HCT116 (cell line): ENCODE results near the gene KRT15. TPM values are rescaled to one million over a fixed set of nuclear protein-coding genes. Genes with fewer than 3 reads are reported as not detected.

Experiments used
- ATAC-seq: fragments of 200-7000 bp; cut with Tn5 transposase; 2 replicates; pipeline ENCODE4 v1.9.1; 2020; ENCODE audit warnings: mild to moderate bottlenecking, moderate library complexity
- BruUV-seq: library from RNA; stranded (reverse); fragments of 400-500 nt; replicated peaks from 2 replicates; lab custom pipeline; 2021; lab: Mats Ljungman, UMichigan
- CTCF ChIA-PET: fragments of 300-600 bp; sonication (Branson Sonifier 250); formaldehyde crosslinking; loops from one replicate; lab custom pipeline; 2021; ENCODE audit warnings: antibody characterized with exemption; lab: Charles Lee
- POLR2A ChIA-PET: fragments of 300-600, 350-600 bp; sonication (Branson Sonifier 250); formaldehyde crosslinking; loops from one replicate; lab custom pipeline; 2021; ENCODE audit warnings: antibody characterized with exemption; lab: Charles Lee
- RAD21 ChIA-PET, 2 experiments: fragments of 300-600 bp; sonication (Branson Sonifier 250); formaldehyde crosslinking; loops; one replicate each; lab custom pipeline; 2023; ENCODE audit warnings: low total read pairs in 2 of 2; ENCODE audit not compliant: uncharacterized antibody in 2 of 2, unreplicated experiment in 2 of 2, low non-redundant PET in 1 of 2; lab: Charles Lee
- DNase-seq: peaks from one replicate; pipeline ENCODE4 v3.0.0-alpha.2; 2010; ENCODE audit warnings: low read depth, low spot score
- H2AFZ ChIP-seq: fragments of 200-600 bp; shearing (Covaris generic), sonication (generic); 2 replicates; pipeline ENCODE4 v1.6.1; 2017; ENCODE audit warnings: low read depth, mixed run types, mixed read lengths, antibody characterized with exemption, low read length; ENCODE audit not compliant: poor library complexity, severe bottlenecking
- H3K27ac ChIP-seq: 2 replicates; pipeline ENCODE4 v1.5.1; 2012; ENCODE audit warnings: low read depth, low read length
- H3K27me3 ChIP-seq: fragments of 200-600 bp; sonication (generic); 2 replicates; pipeline ENCODE4 v1.6.1; 2016; ENCODE audit warnings: mixed run types, low read length, mixed read lengths; ENCODE audit not compliant: insufficient read depth
- H3K36me3 ChIP-seq, 2 experiments: fragments of 200-500 bp in 1 of 2; fragments of 200-600 bp in 1 of 2; sonication (Bioruptor generic) in 1 of 2; sonication (generic) in 1 of 2; 2 replicates each; pipeline versions ENCODE4 v1.5.1 to v1.6.1; 2014 to 2016; ENCODE audit warnings: low read length in 2 of 2, inconsistent platforms in 1 of 2, mixed read lengths in 1 of 2, mixed run types in 1 of 2; ENCODE audit not compliant: insufficient read depth in 2 of 2, control insufficient read depth in 1 of 2
- H3K4me1 ChIP-seq, 2 experiments: fragments of 200-600 bp in 1 of 2; sonication (generic) in 1 of 2; 2 replicates each; pipeline versions ENCODE4 v1.5.1 to v1.6.1; 2012 to 2017; ENCODE audit warnings: low read length in 2 of 2, inconsistent platforms in 1 of 2, mild to moderate bottlenecking in 1 of 2, mixed read lengths in 1 of 2, mixed run types in 1 of 2, moderate library complexity in 1 of 2; ENCODE audit not compliant: insufficient read depth in 2 of 2, control insufficient read depth in 1 of 2
- H3K4me2 ChIP-seq: fragments of 200-600 bp; sonication (generic); 2 replicates; pipeline ENCODE4 v1.6.1; 2017; ENCODE audit warnings: mixed run types, low read length, mixed read lengths
- H3K4me3 ChIP-seq, 2 experiments: fragments of 200-600 bp in 1 of 2; sonication (generic) in 1 of 2; replicated peaks in 1 of 2; 2 replicates each; pipeline ENCODE4 v1.5.1; 2011 to 2016; ENCODE audit warnings: low read length in 2 of 2, control low read depth in 1 of 2, low read depth in 1 of 2, mild to moderate bottlenecking in 1 of 2, mixed read lengths in 1 of 2, mixed run types in 1 of 2
- H3K79me2 ChIP-seq: fragments of 200-600 bp; sonication (generic); 2 replicates; pipeline ENCODE4 v1.6.1; 2017; ENCODE audit warnings: mild to moderate bottlenecking, mixed run types, low read length, moderate library complexity, mixed read lengths; ENCODE audit not compliant: insufficient read depth
- H3K9ac ChIP-seq: fragments of 200-600 bp; sonication (generic); 2 replicates; pipeline ENCODE4 v1.6.1; 2016; ENCODE audit warnings: low read length, mixed read lengths
- H3K9me2 ChIP-seq: fragments of 200-600 bp; sonication (generic), shearing (Covaris generic); 2 replicates; pipeline ENCODE4 v1.6.1; 2017; ENCODE audit warnings: mixed run types, mild to moderate bottlenecking, moderate library complexity; ENCODE audit not compliant: insufficient read depth
- H3K9me3 ChIP-seq, 2 experiments: fragments of 200-500 bp in 1 of 2; fragments of 200-600 bp in 1 of 2; sonication (Bioruptor generic) in 1 of 2; sonication (generic) in 1 of 2; 2 replicates each; pipeline ENCODE4 v1.6.1; 2014 to 2017; ENCODE audit warnings: low read length in 2 of 2, mixed read lengths in 2 of 2, inconsistent platforms in 1 of 2, low read depth in 1 of 2, mild to moderate bottlenecking in 1 of 2, mixed run types in 1 of 2, moderate library complexity in 1 of 2; ENCODE audit not compliant: control insufficient read depth in 1 of 2, insufficient read depth in 1 of 2
- H4K20me1 ChIP-seq: fragments of 200-600 bp; sonication (generic), shearing (Covaris generic); 2 replicates; pipeline ENCODE4 v1.6.1; 2017; ENCODE audit warnings: mixed run types, mild to moderate bottlenecking, moderate library complexity; ENCODE audit not compliant: insufficient read depth
- CEBPB ChIP-seq: IDR thresholded peaks from 2 replicates; pipeline ENCODE4 v1.6.1; 2012; ENCODE audit warnings: low read depth
- EGR1 ChIP-seq: IDR thresholded peaks from 2 replicates; pipeline ENCODE4 v1.6.1; 2012; ENCODE audit warnings: low read depth
- FOSL1 ChIP-seq: IDR thresholded peaks from 2 replicates; pipeline ENCODE4 v1.6.1; 2012; ENCODE audit warnings: low read depth
- JUND ChIP-seq: IDR thresholded peaks from 2 replicates; pipeline ENCODE4 v1.6.1; 2012
- POLR2A ChIP-seq: IDR thresholded peaks from 2 replicates; pipeline ENCODE4 v1.7.0; 2011; ENCODE audit warnings: borderline replicate concordance; ENCODE audit not compliant: insufficient read depth, insufficient read length; ENCODE audit errors: extremely low read depth
- POLR2AphosphoS5 ChIP-seq: IDR thresholded peaks from 2 replicates; pipeline ENCODE4 v1.6.1; 2011; ENCODE audit warnings: mild to moderate bottlenecking, low read depth, low read length, moderate library complexity
- RAD21 ChIP-seq: IDR thresholded peaks from 2 replicates; pipeline ENCODE4 v1.6.1; 2012; ENCODE audit warnings: low read depth, mild to moderate bottlenecking
- REST ChIP-seq: IDR thresholded peaks from 2 replicates; pipeline ENCODE4 v1.6.1; 2012; ENCODE audit warnings: low read depth
- SIN3A ChIP-seq: IDR thresholded peaks from 2 replicates; pipeline ENCODE4 v1.6.1; 2012; ENCODE audit warnings: low read depth
- SRF ChIP-seq: IDR thresholded peaks from 2 replicates; pipeline ENCODE4 v1.6.1; 2012; ENCODE audit warnings: low read depth
- ZFX ChIP-seq: fragments of 450-650 bp; IDR thresholded peaks from 2 replicates; pipeline ENCODE4 v1.6.1; 2017
- intact Hi-C: fragments of 100-400 bp; cut with micrococcal nuclease; formaldehyde crosslinking; loops from 2 replicates; pipeline ENCODE4 v1.10.0; 2022
- total RNA-seq: library from RNA; stranded (reverse); gene quantifications from one replicate; pipeline ENCODE4 v1.2.1, GENCODE V29; 2021; ENCODE audit not compliant: unreplicated experiment
- TF ChIP-seq, protein P1 (sequence below): IDR thresholded peaks from 2 replicates; pipeline ENCODE4 v1.6.1; 2012
- TF ChIP-seq, protein P2 (sequence below), 3 experiments: fragments of 200-600 bp in 1 of 3; sonication (generic) in 1 of 3; IDR thresholded peaks in 2 of 3; conservative IDR thresholded peaks in 1 of 3; 2 replicates each; pipeline ENCODE4 v1.5.1; 2012 to 2017; ENCODE audit warnings: low read depth in 2 of 3, low read length in 2 of 3, antibody characterized with exemption in 1 of 3, borderline replicate concordance in 1 of 3, control low read depth in 1 of 3, mild to moderate bottlenecking in 1 of 3, mixed read lengths in 1 of 3, mixed run types in 1 of 3, moderate library complexity in 1 of 3; ENCODE audit not compliant: insufficient read depth in 1 of 3
- TF ChIP-seq, protein P3 (sequence below): IDR thresholded peaks from 2 replicates; pipeline ENCODE4 v1.6.1; 2012

The KRT15 gene
- total RNA-seq, 1 experiment from 2014 or later, result 37.1 TPM

DNA sequence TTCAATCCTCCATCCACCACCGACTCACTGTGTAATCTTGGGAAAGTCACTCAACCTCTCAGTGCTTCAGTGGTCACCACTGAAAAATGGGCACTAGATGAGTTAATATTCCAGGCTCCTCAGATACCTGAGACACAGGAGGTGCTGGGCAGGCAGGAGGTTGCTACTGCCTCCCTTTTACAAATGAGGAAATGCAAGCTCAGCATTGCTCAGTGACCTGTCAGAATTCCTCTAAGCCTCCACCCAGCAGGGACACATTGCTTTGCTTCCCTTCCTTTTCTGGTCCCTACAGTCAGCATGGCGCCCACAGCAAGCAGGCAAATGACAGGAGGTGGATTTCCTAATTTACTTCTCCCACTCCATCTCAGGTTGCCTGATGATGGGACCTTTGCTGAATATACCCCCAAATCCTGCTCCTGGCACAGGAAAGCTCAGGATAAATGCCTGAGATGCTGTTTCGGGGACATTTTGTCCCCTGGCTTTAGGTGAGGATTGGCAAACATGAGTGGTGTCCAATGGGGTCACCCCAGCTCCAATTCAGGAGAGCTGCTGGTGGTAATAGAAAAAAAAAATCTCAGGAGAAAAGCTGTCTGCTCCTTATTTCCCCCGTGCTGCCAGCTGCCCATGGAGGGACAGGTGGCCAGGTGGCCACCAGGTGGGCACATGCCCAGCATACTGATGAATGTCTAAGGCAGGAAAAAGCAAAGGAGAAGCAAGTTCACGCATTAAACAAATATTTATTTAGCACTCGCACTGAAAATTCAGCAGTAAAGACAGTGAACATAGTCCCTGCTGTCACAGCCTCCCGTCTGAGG is 8.2 kb downstream of the KRT15 start:
- Histone ChIP-seq H3K9me2 (no peaks in the 10 kb centered on the region), H2AFZ (no peak overlapping the region), H3K27me3 (no peaks in the 10 kb centered on the region), H3K36me3 (no peaks in the 10 kb centered on the region), H4K20me1 (no peaks in the 10 kb centered on the region), H3K4me3 (no peak overlapping the region), H3K4me2 (peak overlapping the region; percentile 22), H3K27ac (no peak overlapping the region)
- BruUV-seq, result no TSS peak
- intact Hi-C loops, result no loop called here
- DNase-seq, result no peak
- TF ChIP-seq, protein P1, sequence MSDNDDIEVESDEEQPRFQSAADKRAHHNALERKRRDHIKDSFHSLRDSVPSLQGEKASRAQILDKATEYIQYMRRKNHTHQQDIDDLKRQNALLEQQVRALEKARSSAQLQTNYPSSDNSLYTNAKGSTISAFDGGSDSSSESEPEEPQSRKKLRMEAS, result no peak
- no peak for TF ChIP-seq SRF
- no peak for TF ChIP-seq JUND
- TF ChIP-seq EGR1, result no peak
- TF ChIP-seq ZFX, result no peak
- TF ChIP-seq, all 23 proteins: peak for 0
- ChIA-PET POLR2A (interaction anchor here (0.7 to 2.1 kb wide), 3 partner anchors 8 to 18 kb away, joined by 3 to 7 read pairs (median 3); partner anchors contain the start of genes KRT15 and KRT19), CTCF (interaction anchor here (3.9 kb wide), 1 partner anchor 38 kb away, joined by 10 read pairs; no protein-coding TSS in a partner anchor), RAD21 (no interaction called here)
- Histone ChIP-seq H3K9ac (0 out of 2 replicates have a peak overlapping the region, but pooled peaks have one; percentile 1), H3K9me3 (no peaks in the 10 kb centered on the region), H3K4me1 (peaks cover 13 to 62% of the 10 kb centered on the region in 2 experiments), H3K79me2 (no peaks in the 10 kb centered on the region)
- ATAC-seq, result 0 out of 2 replicates have a peak, but pooled peaks have one; percentile 25

- BruUV-seq, result no TSS peak
- Histone ChIP-seq H3K79me2 (no peaks in the 10 kb centered on the region), H2AFZ (no peak overlapping the region), H4K20me1 (no peaks in the 10 kb centered on the region), H3K36me3 (no peaks in the 10 kb centered on the region), H3K9me3 (no peaks in the 10 kb centered on the region), H3K9ac (no peak overlapping the region), H3K4me1 (peaks cover 13 to 51% of the 10 kb centered on the region in 2 experiments), H3K4me2 (no peak overlapping the region), H3K9me2 (no peaks in the 10 kb centered on the region), H3K4me3 (no peak overlapping the region), H3K27ac (no peak overlapping the region), H3K27me3 (no peaks in the 10 kb centered on the region)
- RAD21 ChIA-PET, result no interaction called here
- ATAC-seq, result no peak
- intact Hi-C loops, result no loop called here
- POLR2A ChIA-PET, result interaction anchor here (1.3 kb wide), 1 partner anchor 14 kb away, joined by 3 read pairs; no protein-coding TSS in a partner anchor
- CTCF ChIA-PET, result interaction anchor here (1.0 kb wide), 1 partner anchor 42 kb away, joined by 4 read pairs; no protein-coding TSS in a partner anchor
- no peak for DNase-seq
- TF ChIP-seq POLR2A (no peak), FOSL1 (no peak), CEBPB (no peak), POLR2AphosphoS5 (no peak), SIN3A (no peak), RAD21 (no peak), REST (no peak), EGR1 (no peak)
- TF ChIP-seq, protein P2, sequence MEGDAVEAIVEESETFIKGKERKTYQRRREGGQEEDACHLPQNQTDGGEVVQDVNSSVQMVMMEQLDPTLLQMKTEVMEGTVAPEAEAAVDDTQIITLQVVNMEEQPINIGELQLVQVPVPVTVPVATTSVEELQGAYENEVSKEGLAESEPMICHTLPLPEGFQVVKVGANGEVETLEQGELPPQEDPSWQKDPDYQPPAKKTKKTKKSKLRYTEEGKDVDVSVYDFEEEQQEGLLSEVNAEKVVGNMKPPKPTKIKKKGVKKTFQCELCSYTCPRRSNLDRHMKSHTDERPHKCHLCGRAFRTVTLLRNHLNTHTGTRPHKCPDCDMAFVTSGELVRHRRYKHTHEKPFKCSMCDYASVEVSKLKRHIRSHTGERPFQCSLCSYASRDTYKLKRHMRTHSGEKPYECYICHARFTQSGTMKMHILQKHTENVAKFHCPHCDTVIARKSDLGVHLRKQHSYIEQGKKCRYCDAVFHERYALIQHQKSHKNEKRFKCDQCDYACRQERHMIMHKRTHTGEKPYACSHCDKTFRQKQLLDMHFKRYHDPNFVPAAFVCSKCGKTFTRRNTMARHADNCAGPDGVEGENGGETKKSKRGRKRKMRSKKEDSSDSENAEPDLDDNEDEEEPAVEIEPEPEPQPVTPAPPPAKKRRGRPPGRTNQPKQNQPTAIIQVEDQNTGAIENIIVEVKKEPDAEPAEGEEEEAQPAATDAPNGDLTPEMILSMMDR (IDR thresholded peaks at IDR 0.05 in 2 of 3, conservative IDR thresholded peaks at IDR 0.05 in 1 of 3; ENCODE audit: borderline replicate concordance in 1 of 3, insufficient read depth in 1 of 3, low read depth in 2 of 3, low read length in 2 of 3), result no peak
- TF ChIP-seq, protein P3, sequence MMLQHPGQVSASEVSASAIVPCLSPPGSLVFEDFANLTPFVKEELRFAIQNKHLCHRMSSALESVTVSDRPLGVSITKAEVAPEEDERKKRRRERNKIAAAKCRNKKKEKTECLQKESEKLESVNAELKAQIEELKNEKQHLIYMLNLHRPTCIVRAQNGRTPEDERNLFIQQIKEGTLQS, result no peak
Observed at GRCh38 chr17:41507315-41507880, 11.3 kb downstream of the KRT15 start.
